Measurements from ENCODE around the gene MTARC1.

The MTARC1 gene

DNA sequence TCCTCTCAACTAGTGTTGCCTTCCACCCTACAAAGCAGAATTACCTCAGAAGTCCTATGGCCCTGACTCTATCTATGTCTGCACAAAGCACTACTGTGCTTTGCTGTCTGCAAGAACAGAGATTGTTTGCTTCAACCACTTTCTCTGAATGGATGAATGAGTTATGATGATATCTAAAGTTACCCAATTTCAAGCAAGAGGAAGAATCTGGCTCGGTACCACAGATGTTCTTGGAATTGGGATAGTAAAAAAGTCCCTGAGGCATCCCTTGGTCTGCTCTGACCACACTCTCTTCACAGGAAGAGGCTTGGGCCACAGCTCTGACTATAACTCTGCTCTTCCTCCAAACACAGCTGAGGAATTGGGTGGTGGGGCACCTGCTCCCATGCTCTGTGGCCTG lies 31.2 kb downstream of the MTARC1 start:
- peaks cover 18% of the 10 kb centered on the region for H3K4me1 ChIP-seq (ENCODE audit: control insufficient read depth, insufficient read depth, low read length)
- no peaks in the 10 kb centered on the region for H3K27me3 ChIP-seq (ENCODE audit: control insufficient read depth, insufficient read depth, low read length)
- no peak overlapping the region for H3K4me3 ChIP-seq (ENCODE audit: low read depth, low read length)
- peaks cover 19% of the 10 kb centered on the region for H3K36me3 ChIP-seq (ENCODE audit: control insufficient read depth, insufficient read depth, low read length)
- no peak overlapping the region for H3K9ac ChIP-seq (ENCODE audit: low read depth, low read length)
- peak overlapping the region; percentile 9 for H3K27ac ChIP-seq (ENCODE audit: low read depth, low read length)
- no peaks in the 10 kb centered on the region for H3K9me3 ChIP-seq (ENCODE audit: control insufficient read depth, insufficient read depth, low read length)

DNA sequence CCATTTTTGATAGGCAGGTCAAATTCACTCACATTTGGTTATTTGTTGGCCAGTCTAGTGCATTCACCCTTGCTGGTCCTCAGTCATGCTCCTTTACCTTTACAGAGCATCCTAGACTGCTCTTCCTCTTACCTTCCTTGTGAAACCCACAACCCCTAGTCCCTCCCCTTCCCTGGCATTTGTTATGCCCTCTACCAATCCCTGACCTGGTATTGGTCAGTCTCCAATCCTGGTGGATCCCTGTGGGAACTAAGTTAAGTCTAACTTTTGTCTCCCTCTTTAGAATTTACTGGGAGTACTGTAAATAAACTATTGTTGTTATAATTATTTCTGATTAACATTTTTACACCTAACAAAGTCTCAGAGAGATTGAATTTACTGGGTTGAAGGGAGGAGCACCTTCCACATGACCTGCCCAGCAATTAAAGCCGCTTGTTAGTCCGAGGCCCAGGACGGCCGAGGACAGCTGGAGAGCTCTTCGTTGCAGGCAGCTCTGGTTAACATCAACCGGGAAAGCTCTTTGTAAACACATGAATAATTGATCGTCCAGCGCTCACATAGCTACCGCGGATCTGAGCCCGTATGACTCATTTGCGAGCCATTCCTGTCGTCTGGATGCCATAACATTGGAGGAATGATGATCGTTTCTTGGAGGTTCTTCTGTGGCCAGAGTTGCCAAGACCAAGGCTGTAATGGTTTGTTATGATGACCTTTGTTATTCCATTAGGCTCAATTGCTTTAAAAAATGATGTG lies 31.9 kb downstream of the MTARC1 start:
- no peak overlapping the region for H3K9ac ChIP-seq (ENCODE audit: low read depth, low read length)
- no peaks in the 10 kb centered on the region for H3K9me3 ChIP-seq (ENCODE audit: control insufficient read depth, insufficient read depth, low read length)
- H3K4me3 ChIP-seq (ENCODE audit: low read depth, low read length) = no peak overlapping the region
- H3K4me1 ChIP-seq (ENCODE audit: control insufficient read depth, insufficient read depth, low read length) = peaks cover 20% of the 10 kb centered on the region
- H3K27ac ChIP-seq (ENCODE audit: low read depth, low read length) = peak overlapping the region; percentile 9
- no peaks in the 10 kb centered on the region for H3K27me3 ChIP-seq (ENCODE audit: control insufficient read depth, insufficient read depth, low read length)
- peaks cover 13% of the 10 kb centered on the region for H3K36me3 ChIP-seq (ENCODE audit: control insufficient read depth, insufficient read depth, low read length)

DNA sequence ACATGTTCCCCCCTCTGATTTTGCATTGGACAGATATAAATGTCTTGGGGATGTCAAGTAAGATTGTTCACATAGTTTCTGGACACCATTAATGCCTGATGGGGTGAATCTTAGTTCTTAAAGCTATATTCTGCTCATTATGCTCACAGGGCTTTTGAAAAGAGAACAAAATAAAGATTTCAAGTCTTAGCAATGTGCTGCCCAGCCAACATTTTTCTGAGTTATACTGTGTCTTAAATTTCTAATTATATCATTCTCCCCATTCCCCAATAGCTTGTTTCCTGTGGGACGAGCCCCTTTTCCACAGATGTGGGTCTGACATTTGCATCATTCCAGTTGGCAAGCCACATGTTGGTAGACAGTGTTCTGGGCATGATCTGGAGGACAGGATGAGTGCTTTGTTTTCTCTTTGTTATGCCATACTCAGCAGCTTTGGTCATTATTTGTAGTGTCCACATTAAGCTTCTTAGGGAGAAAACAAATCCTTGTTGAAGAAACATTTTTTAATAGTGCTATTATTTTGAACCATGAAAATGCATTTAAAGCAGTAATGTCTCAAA lies 32.8 kb downstream of the MTARC1 start:
- Histone ChIP-seq H3K27ac (ENCODE audit: low read depth, low read length) (no peak overlapping the region), H3K9ac (ENCODE audit: low read depth, low read length) (no peak overlapping the region), H3K9me3 (ENCODE audit: control insufficient read depth, insufficient read depth, low read length) (no peaks in the 10 kb centered on the region)

DNA sequence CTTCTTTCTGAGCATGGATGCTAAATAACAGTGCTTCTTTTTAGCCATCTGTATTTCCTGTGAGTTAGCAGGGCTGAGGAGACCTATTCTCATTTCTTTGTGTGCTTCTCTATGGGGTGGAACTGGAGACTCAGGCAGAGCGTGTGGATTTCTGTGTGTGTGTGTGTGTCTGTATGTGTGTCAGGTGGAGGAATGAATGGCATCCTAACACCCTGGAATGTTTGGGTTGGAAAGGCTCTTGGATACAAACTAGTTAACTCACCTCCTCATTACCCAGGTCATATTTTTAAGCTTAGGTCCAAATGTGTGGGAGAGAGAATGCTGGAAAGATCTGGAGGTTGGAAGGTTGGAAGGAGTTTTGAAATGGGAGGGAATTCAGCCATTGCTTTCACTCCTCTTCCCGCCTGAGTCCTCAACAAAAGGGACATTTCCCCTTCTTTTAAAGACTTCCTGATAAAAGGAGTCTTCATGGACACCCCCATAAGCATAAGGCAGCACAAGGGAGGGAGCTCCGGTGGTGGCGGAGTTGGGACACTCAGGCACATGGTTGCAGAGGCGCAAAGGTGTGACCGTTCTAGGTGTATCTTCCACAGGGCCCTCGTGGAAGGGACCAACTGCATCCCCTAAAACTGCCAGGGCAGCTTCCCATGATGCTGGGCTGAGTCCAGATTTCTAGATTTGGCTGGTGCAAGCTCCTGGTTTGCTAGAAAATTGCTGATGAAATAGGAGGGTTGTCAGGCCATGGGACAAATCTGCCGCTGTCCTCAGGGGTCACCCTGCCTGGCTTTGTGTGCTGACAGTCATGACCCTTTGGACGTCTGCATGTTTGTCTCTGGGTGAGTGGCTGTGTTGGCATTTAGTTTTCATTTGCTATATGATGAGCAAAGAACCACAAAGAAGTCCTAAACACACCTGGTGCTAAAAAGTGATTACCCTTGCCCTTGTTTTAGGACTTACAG lies 37.6 kb downstream of the MTARC1 start:
- peaks cover 13% of the 10 kb centered on the region for H3K4me1 ChIP-seq (ENCODE audit: control insufficient read depth, insufficient read depth, low read length)
- no peaks in the 10 kb centered on the region for H3K27me3 ChIP-seq (ENCODE audit: control insufficient read depth, insufficient read depth, low read length)
- H3K9ac ChIP-seq (ENCODE audit: low read depth, low read length) = no peak overlapping the region
- no peak overlapping the region for H3K4me3 ChIP-seq (ENCODE audit: low read depth, low read length)
- H3K36me3 ChIP-seq (ENCODE audit: control insufficient read depth, insufficient read depth, low read length) = no peaks in the 10 kb centered on the region
- H3K27ac ChIP-seq (ENCODE audit: low read depth, low read length) = no peak overlapping the region
- H3K9me3 ChIP-seq (ENCODE audit: control insufficient read depth, insufficient read depth, low read length) = no peaks in the 10 kb centered on the region

More for the DNA sequence above, 32.8 kb downstream of the MTARC1 start:
- no peak overlapping the region for H3K4me3 ChIP-seq (ENCODE audit: low read depth, low read length)
- 0 out of 2 replicates have a peak, but pooled peaks cover 7% of the 10 kb centered on the region for H3K36me3 ChIP-seq (ENCODE audit: control insufficient read depth, insufficient read depth, low read length)
- H3K27me3 ChIP-seq (ENCODE audit: control insufficient read depth, insufficient read depth, low read length) = no peaks in the 10 kb centered on the region
- peaks cover 25% of the 10 kb centered on the region for H3K4me1 ChIP-seq (ENCODE audit: control insufficient read depth, insufficient read depth, low read length)

DNA sequence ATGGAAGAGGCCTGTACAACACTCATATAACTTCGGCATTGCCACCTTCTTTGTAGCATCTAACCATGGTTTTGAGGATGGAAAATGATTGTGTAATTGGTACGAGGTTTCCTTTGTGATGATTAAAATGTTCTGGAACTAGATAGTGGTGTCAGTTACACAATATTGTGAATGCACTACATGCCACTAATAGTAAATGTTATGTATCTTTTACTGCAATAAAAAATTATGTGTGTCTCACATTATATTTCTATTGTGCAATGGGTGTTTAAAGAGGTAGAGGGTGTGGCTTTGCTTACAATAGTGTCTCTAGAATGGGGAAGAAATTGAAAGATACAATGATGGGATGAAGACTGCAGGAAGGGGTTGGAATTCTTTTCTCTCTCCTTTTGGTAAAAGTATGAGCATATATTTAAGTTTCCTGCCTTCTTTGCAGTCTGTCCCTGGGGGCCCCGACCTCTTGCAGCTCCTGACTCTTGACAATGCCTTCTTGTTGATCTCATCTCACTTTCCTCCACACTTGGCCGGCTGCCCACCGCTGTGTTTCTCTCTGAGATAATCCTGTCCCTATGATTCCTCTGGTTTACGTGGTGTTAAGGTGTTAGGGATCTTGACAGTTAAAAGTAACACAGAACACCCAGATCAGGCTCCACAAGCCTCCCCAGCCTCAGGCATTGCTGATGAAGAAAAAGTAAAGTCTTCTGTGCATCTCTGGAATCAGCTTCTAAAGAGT lies 39.3 kb downstream of the MTARC1 start:
- H3K27me3 ChIP-seq (ENCODE audit: control insufficient read depth, insufficient read depth, low read length) = no peaks in the 10 kb centered on the region
- no peak overlapping the region for H3K9ac ChIP-seq (ENCODE audit: low read depth, low read length)
- H3K4me1 ChIP-seq (ENCODE audit: control insufficient read depth, insufficient read depth, low read length) = peaks cover 7% of the 10 kb centered on the region; the same call in 1 of the 2 replicates
- H3K4me3 ChIP-seq (ENCODE audit: low read depth, low read length) = no peak overlapping the region
- H3K27ac ChIP-seq (ENCODE audit: low read depth, low read length) = no peak overlapping the region
- no peaks in the 10 kb centered on the region for H3K36me3 ChIP-seq (ENCODE audit: control insufficient read depth, insufficient read depth, low read length)
- H3K9me3 ChIP-seq (ENCODE audit: control insufficient read depth, insufficient read depth, low read length) = no peaks in the 10 kb centered on the region

DNA sequence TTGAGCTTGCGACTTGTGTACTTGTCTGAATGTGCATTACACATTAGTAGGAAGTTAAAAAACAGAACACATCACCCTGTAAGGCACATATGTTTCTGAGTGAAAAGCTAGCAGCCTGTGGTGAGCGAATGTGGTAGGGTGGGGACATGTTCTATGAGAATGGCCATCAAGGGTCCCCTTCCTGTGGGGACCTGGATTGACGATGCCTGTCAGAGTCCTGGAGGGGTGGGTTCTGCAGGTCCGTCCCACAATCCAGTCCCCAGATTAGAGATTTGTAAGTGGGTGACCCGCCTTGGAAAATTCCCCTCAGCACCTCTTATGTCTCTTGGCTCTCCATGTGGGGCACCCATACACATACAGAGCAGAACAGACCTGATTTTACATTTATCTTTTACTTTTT lies 40.0 kb downstream of the MTARC1 start:
- Histone ChIP-seq H3K4me3 (ENCODE audit: low read depth, low read length) (no peak overlapping the region), H3K9me3 (ENCODE audit: control insufficient read depth, insufficient read depth, low read length) (no peaks in the 10 kb centered on the region), H3K9ac (ENCODE audit: low read depth, low read length) (no peak overlapping the region), H3K27me3 (ENCODE audit: control insufficient read depth, insufficient read depth, low read length) (no peaks in the 10 kb centered on the region), H3K36me3 (ENCODE audit: control insufficient read depth, insufficient read depth, low read length) (no peaks in the 10 kb centered on the region), H3K27ac (ENCODE audit: low read depth, low read length) (no peak overlapping the region), H3K4me1 (ENCODE audit: control insufficient read depth, insufficient read depth, low read length) (peaks cover 7% of the 10 kb centered on the region; the same call in 1 of the 2 replicates)

DNA sequence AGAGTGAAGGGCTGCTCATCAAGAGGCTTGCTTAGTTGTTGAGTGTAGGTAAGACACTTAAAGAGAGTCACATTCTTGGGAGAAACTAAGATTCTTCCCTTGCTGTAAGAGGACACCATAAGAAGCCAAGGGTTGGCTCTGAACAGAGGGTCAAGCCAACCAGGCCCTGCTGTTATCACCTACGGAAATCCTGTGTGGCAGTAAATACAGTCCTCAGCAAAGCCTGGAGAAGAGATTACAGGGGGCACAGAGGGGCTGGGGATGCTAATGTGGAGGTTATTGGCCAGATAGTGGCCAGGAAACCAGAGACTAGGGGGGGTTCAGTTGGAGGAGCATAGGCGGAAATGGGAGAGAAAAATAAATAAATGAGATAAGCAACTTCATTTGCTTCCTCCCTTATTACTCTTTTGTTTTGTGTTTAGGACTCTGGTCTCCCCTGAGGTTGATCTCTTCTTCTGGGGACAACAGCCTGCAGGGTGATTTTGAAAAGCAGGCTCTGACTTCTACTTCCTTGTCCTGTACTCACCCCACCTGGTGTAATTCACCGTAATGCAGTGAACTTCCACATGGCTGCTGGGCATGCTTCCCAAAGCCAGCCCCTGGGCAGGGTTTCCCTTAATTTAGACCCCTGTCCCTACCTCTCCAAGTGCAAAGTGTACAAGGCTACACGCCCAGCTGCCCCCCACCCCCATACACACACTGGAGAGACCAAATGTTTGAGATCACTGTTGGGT lies 40.9 kb downstream of the MTARC1 start:
- Histone ChIP-seq H3K27me3 (ENCODE audit: control insufficient read depth, insufficient read depth, low read length) (no peaks in the 10 kb centered on the region), H3K4me3 (ENCODE audit: low read depth, low read length) (no peak overlapping the region), H3K27ac (ENCODE audit: low read depth, low read length) (no peak overlapping the region), H3K4me1 (ENCODE audit: control insufficient read depth, insufficient read depth, low read length) (peaks cover 7% of the 10 kb centered on the region; the same call in 1 of the 2 replicates), H3K9me3 (ENCODE audit: control insufficient read depth, insufficient read depth, low read length) (no peaks in the 10 kb centered on the region), H3K9ac (ENCODE audit: low read depth, low read length) (no peak overlapping the region), H3K36me3 (ENCODE audit: control insufficient read depth, insufficient read depth, low read length) (no peaks in the 10 kb centered on the region)

DNA sequence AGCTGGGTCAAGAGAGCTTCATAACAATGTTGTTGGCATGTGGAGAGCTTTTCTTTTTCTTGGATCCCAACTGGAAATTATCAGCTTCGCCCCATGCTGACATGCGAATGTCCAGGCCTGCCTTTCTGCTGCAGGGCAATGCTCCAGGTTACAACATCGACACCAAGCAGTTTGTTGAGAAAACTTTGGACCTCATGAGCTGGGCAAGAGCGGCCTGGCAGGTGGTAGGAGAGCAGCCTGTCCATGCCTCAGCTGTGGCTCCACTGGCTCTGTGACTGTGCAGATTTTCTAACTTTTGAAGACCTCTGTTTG lies 41.4 kb downstream of the MTARC1 start:
- H3K27me3 ChIP-seq (ENCODE audit: control insufficient read depth, insufficient read depth, low read length) = no peaks in the 10 kb centered on the region
- no peak overlapping the region for H3K4me3 ChIP-seq (ENCODE audit: low read depth, low read length)
- H3K9ac ChIP-seq (ENCODE audit: low read depth, low read length) = no peak overlapping the region
- H3K9me3 ChIP-seq (ENCODE audit: control insufficient read depth, insufficient read depth, low read length) = no peaks in the 10 kb centered on the region
- no peak overlapping the region for H3K27ac ChIP-seq (ENCODE audit: low read depth, low read length)
- no peaks in the 10 kb centered on the region for H3K36me3 ChIP-seq (ENCODE audit: control insufficient read depth, insufficient read depth, low read length)
- H3K4me1 ChIP-seq (ENCODE audit: control insufficient read depth, insufficient read depth, low read length) = peaks cover 7% of the 10 kb centered on the region; the same call in 1 of the 2 replicates

DNA sequence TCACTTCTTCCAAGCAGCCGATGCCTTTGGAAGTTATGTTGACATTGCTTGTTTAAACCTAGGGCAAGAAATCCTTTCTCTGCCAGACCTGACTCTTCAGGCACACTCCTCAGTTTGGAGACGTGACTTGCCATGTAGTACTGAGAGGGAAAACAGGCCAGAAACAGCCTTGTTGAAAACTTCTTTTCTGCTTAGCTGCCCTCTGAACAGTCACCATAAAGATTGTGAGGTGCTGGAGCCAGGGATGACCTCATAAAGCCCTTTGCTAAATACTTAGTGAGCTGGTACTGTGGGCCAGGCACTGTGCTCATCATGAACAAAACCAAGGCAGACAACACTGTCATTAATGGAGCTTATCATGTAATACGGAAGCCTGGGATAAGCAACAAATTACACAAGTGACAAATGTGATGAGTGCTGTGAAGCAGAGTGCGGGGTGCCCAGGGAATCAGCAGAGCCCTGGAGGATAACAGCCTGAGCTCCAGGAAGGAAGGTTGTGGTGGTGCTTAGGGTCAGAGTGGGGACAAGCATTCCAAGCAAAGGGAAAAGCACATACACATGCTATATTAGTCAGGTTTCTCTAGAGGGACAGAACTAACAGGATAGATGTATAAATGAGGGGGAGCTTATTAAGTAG lies 42.4 kb downstream of the MTARC1 start:
- Histone ChIP-seq H3K27ac (ENCODE audit: low read depth, low read length) (no peak overlapping the region), H3K9me3 (ENCODE audit: control insufficient read depth, insufficient read depth, low read length) (no peaks in the 10 kb centered on the region), H3K36me3 (ENCODE audit: control insufficient read depth, insufficient read depth, low read length) (no peaks in the 10 kb centered on the region), H3K4me1 (ENCODE audit: control insufficient read depth, insufficient read depth, low read length) (no peaks in the 10 kb centered on the region), H3K27me3 (ENCODE audit: control insufficient read depth, insufficient read depth, low read length) (no peaks in the 10 kb centered on the region), H3K9ac (ENCODE audit: low read depth, low read length) (no peak overlapping the region), H3K4me3 (ENCODE audit: low read depth, low read length) (no peak overlapping the region)

DNA sequence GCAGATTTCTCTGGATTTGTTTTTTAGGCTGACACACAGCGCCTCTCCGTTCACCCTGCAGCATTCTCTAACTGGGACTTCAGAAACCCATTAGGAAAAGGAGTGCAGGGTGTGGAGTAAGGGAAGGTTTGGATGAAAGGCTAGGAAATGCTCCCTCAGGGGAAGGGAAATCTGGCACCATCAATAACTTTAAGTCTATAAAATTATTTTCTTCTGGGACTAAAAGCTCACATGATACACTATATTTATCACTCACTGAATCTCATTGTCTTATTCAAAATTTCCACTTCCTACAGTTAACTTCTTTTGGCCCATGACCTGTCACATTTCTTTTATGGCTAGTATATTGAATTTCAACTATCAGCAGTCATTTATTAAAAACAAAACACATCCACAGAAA lies 46.7 kb downstream of the MTARC1 start:
- H3K4me3 ChIP-seq (ENCODE audit: low read depth, low read length) = no peak overlapping the region
- no peaks in the 10 kb centered on the region for H3K36me3 ChIP-seq (ENCODE audit: control insufficient read depth, insufficient read depth, low read length)
- no peaks in the 10 kb centered on the region for H3K4me1 ChIP-seq (ENCODE audit: control insufficient read depth, insufficient read depth, low read length)
- H3K27ac ChIP-seq (ENCODE audit: low read depth, low read length) = no peak overlapping the region
- H3K9me3 ChIP-seq (ENCODE audit: control insufficient read depth, insufficient read depth, low read length) = no peaks in the 10 kb centered on the region
- H3K27me3 ChIP-seq (ENCODE audit: control insufficient read depth, insufficient read depth, low read length) = no peaks in the 10 kb centered on the region
- H3K9ac ChIP-seq (ENCODE audit: low read depth, low read length) = no peak overlapping the region

All from HUES48 (cell line).